Measurements from ENCODE around the gene TMEM42. TPM values are rescaled to one million over a fixed set of nuclear protein-coding genes. Genes with fewer than 3 reads are reported as not detected.

The TMEM42 gene
- total and polyA plus RNA-seq, 2 of the 4 experiments (the other 2 are of a cell fraction) = 13.1 to 24.7 TPM

- Histone ChIP-seq H2AK9ac (replicated peaks; ENCODE audit: low read depth, low read length, poor library complexity) (no peak overlapping the region), H3K4me1 (ENCODE audit: control insufficient read depth, insufficient read depth, low read length) (no peaks in the 10 kb centered on the region), H2BK15ac (ENCODE audit: low read depth, low read length) (no peak overlapping the region), H2BK20ac (ENCODE audit: low read depth, low read length) (no peak overlapping the region), H3K79me1 (ENCODE audit: low read depth in 1 of 2, low read length in 2 of 2) (no peaks in the 10 kb centered on the region), H3K36me3 (ENCODE audit: control insufficient read depth, insufficient read depth, low read length) (no peaks in the 10 kb centered on the region), H2BK5ac (ENCODE audit: low read depth, low read length, poor library complexity, severe bottlenecking) (no peak overlapping the region), H3K27ac (ENCODE audit: insufficient read depth, low read length) (no peak overlapping the region), H3K9ac (ENCODE audit: low read depth, low read length) (no peak overlapping the region), H3K9me1 (ENCODE audit: insufficient read depth, low read length) (no peaks in the 10 kb centered on the region), H3K4me2 (ENCODE audit: low read depth, low read length) (no peak overlapping the region), H3K56ac (ENCODE audit: extremely low read depth, insufficient read depth, low read length) (no peak overlapping the region), H2AFZ (replicated peaks; ENCODE audit: low read length, poor library complexity) (no peak overlapping the region), H4K8ac (ENCODE audit: low read depth in 2 of 2, low read length in 2 of 2) (no peak overlapping the region), H2BK120ac (ENCODE audit: low read depth, low read length) (no peak overlapping the region), H3K9me3 (ENCODE audit: control insufficient read depth, insufficient read depth, low read length) (no peaks in the 10 kb centered on the region), H3K23ac (ENCODE audit: low read depth, low read length) (no peak overlapping the region), H3K4ac (ENCODE audit: low read depth, low read length) (no peak overlapping the region), H4K5ac (ENCODE audit: low read depth, low read length) (no peak overlapping the region), H4K91ac (ENCODE audit: insufficient read depth, low read depth, low read length) (no peak overlapping the region), H3K4me3 (ENCODE audit: insufficient read depth, low read depth, low read length) (no peak overlapping the region), H3K14ac (replicated peaks; ENCODE audit: low read depth, low read length) (no peak overlapping the region), H4K20me1 (ENCODE audit: insufficient read depth, low read length) (no peaks in the 10 kb centered on the region), H3K27me3 (ENCODE audit: control insufficient read depth, insufficient read depth, low read length) (peaks cover 1% of the 10 kb centered on the region; the same call in 1 of the 2 replicates), H2AK5ac (ENCODE audit: low read depth, low read length) (no peak overlapping the region), H3K18ac (ENCODE audit: low read depth, low read length) (no peak overlapping the region)
- no peak for DNase-seq
- POLR2A ChIA-PET (ENCODE audit: unreplicated experiment) = no interaction called here
- WGBS, 2 experiments (ENCODE audit: extremely low coverage in 2 of 2, insufficient read length in 1 of 2) = no CpG with 5 or more reads among the region's 4 CpGs
- in situ Hi-C loops (cut with MboI; ENCODE audit: low sequenced_read_pairs) = loop anchor here (10.0 kb wide), 1 partner anchor 373 kb away; no protein-coding TSS in a partner anchor
- dilution Hi-C loops (cut with HindIII; ENCODE audit: low sequenced_read_pairs, unreplicated experiment) = no loop called here
- CTCF ChIA-PET = interaction anchor here (0.7 kb wide), 1 partner anchor 1153 kb away, joined by 3 read pairs; no protein-coding TSS in a partner anchor
- intact Hi-C loops (cut with micrococcal nuclease) = no loop called here
- no TSS peak for BruUV-seq (replicated peaks)
- ATAC-seq (ENCODE audit: low read depth) = no peak
- TF ChIP-seq CTCF (conservative IDR thresholded peaks at IDR 0.05; ENCODE audit: low read depth, low read length) (no peak), RCOR1 (IDR thresholded peaks at IDR 0.05; ENCODE audit: insufficient replicate concordance, low read length) (no peak), RFX5 (IDR thresholded peaks at IDR 0.05; ENCODE audit: low read depth, low read length) (no peak), CEBPB (IDR thresholded peaks at IDR 0.05; ENCODE audit: low read depth, low read length) (no peak), BHLHE40 (IDR thresholded peaks at IDR 0.05; ENCODE audit: low read depth, low read length) (no peak), FOS (IDR thresholded peaks at IDR 0.05; ENCODE audit: low read depth, low read length) (no peak), USF2 (IDR thresholded peaks at IDR 0.05; ENCODE audit: low read depth, low read length) (no peak), POLR2A (IDR thresholded peaks at IDR 0.05; ENCODE audit: low read depth, low read length) (no peak), RAD21 (IDR thresholded peaks at IDR 0.05; ENCODE audit: low read length) (no peak), MAFK (IDR thresholded peaks at IDR 0.05; ENCODE audit: low read depth, low read length) (no peak), ELK1 (IDR thresholded peaks at IDR 0.05; ENCODE audit: borderline replicate concordance, low read depth, low read length) (no peak), SMC3 (IDR thresholded peaks at IDR 0.05; ENCODE audit: low read depth, low read length) (no peak), MAZ (IDR thresholded peaks at IDR 0.05; ENCODE audit: borderline replicate concordance, low read depth, low read length) (no peak), MXI1 (IDR thresholded peaks at IDR 0.05; ENCODE audit: borderline replicate concordance, low read depth, low read length) (no peak), NFE2L2 (IDR thresholded peaks at IDR 0.05; ENCODE audit: low read depth, low read length) (no peak), CHD1 (IDR thresholded peaks at IDR 0.05; ENCODE audit: low read depth, low read length) (no peak)
Measured at GRCh38 chr3:44907612-44908011, 45.9 kb downstream of the TMEM42 start.
